GM23338 (cell line): ENCODE measurements around the gene RNF20. TPM values are rescaled to one million over a fixed set of nuclear protein-coding genes. Genes with fewer than 3 reads are reported as not detected.

Experiments used
- ATAC-seq: fragments of 200-7000 bp; cut with Tn5 transposase; 3 replicates; pipeline ENCODE4 v1.9.1; 2020
- DNase-seq: peaks from one replicate; pipeline ENCODE4 v3.0.0-alpha.2; 2015; ENCODE audit warnings: low spot score
- H2AFZ ChIP-seq: fragments of 200-600 bp; sonication (generic); 2 replicates; pipeline ENCODE4 v1.8.0; 2016; ENCODE audit warnings: antibody characterized with exemption, mild to moderate bottlenecking, moderate library complexity
- H3F3A ChIP-seq: fragments of 200-600 bp; sonication (generic); replicated peaks from 2 replicates; pipeline ENCODE4 v1.8.0; 2017; ENCODE audit warnings: antibody characterized with exemption, mixed run types, low read depth
- H3K27ac ChIP-seq: fragments of 200-600 bp; sonication (generic); 2 replicates; pipeline ENCODE4 v1.6.1; 2016; ENCODE audit warnings: low read depth
- H3K27me3 ChIP-seq: fragments of 200-600 bp; sonication (generic); 2 replicates; pipeline ENCODE4 v1.8.0; 2016; ENCODE audit warnings: mild to moderate bottlenecking, mixed run types, moderate library complexity; ENCODE audit not compliant: insufficient read depth
- H3K36me3 ChIP-seq: fragments of 200-600 bp; sonication (generic); 2 replicates; pipeline ENCODE4 v1.8.0; 2016; ENCODE audit warnings: mild to moderate bottlenecking; ENCODE audit not compliant: insufficient read depth
- H3K4me1 ChIP-seq: fragments of 200-600 bp; sonication (generic); 2 replicates; pipeline ENCODE4 v1.8.0; 2016; ENCODE audit warnings: mild to moderate bottlenecking, moderate library complexity; ENCODE audit not compliant: insufficient read depth
- H3K4me2 ChIP-seq: fragments of 200-600 bp; sonication (generic); 2 replicates; pipeline ENCODE4 v1.7.1; 2017; ENCODE audit warnings: mixed run types
- H3K4me3 ChIP-seq: fragments of 200-600 bp; sonication (generic); 2 replicates; pipeline ENCODE4 v1.6.1; 2016; ENCODE audit warnings: mixed run types
- H3K79me2 ChIP-seq: fragments of 200-600 bp; sonication (generic); replicated peaks from 2 replicates; pipeline ENCODE4 v1.8.0; 2017; ENCODE audit warnings: mild to moderate bottlenecking; ENCODE audit not compliant: insufficient read depth
- H3K9me2 ChIP-seq: fragments of 200-600 bp; sonication (generic); 2 replicates; pipeline ENCODE4 v1.8.0; 2017; ENCODE audit not compliant: insufficient read depth
- H4K20me1 ChIP-seq: fragments of 200-600 bp; sonication (generic); replicated peaks from 2 replicates; pipeline ENCODE4 v1.8.0; 2017; ENCODE audit warnings: mild to moderate bottlenecking; ENCODE audit not compliant: insufficient read depth
- H3K27ac Mint-ChIP-seq: 2 replicates; pipeline ENCODE4 v1.8.0; 2020; ENCODE audit warnings: inconsistent platforms, mild to moderate bottlenecking, moderate library complexity, mixed read lengths
- H3K27me3 Mint-ChIP-seq: 3 replicates; pipeline ENCODE4 v1.8.0; 2022; ENCODE audit warnings: low read depth, mild to moderate bottlenecking, moderate library complexity, mixed read lengths, inconsistent platforms; ENCODE audit not compliant: insufficient read depth, poor library complexity
- H3K36me3 Mint-ChIP-seq: 3 replicates; pipeline ENCODE4 v1.8.0; 2021; ENCODE audit warnings: low read depth, mild to moderate bottlenecking, inconsistent platforms, moderate library complexity, mixed read lengths
- H3K4me1 Mint-ChIP-seq: 3 replicates; pipeline ENCODE4 v1.8.0; 2020; ENCODE audit warnings: mild to moderate bottlenecking, inconsistent platforms, mixed read lengths
- H3K4me3 Mint-ChIP-seq: 3 replicates; pipeline ENCODE4 v1.8.0; 2021; ENCODE audit warnings: moderate library complexity, mild to moderate bottlenecking, inconsistent platforms, mixed read lengths
- H3K9me3 Mint-ChIP-seq: 3 replicates; pipeline ENCODE4 v1.8.0; 2020; ENCODE audit warnings: moderate library complexity, mild to moderate bottlenecking, inconsistent platforms, mixed read lengths
- EZH2 ChIP-seq: fragments of 200-600 bp; sonication (generic); IDR thresholded peaks from one replicate; pipeline ENCODE4 v1.8.0; 2017; ENCODE audit warnings: antibody characterized with exemption, mild to moderate bottlenecking, low read depth; ENCODE audit not compliant: unreplicated experiment
- JUNB ChIP-seq: IDR thresholded peaks from one replicate; pipeline ENCODE4 v1.6.1; 2016; ENCODE audit warnings: antibody characterized with exemption; ENCODE audit not compliant: unreplicated experiment
- NANOG ChIP-seq: IDR thresholded peaks from 2 replicates; pipeline ENCODE4 v1.6.1; 2016; ENCODE audit warnings: antibody characterized with exemption, borderline replicate concordance
- STAT1 ChIP-seq: IDR thresholded peaks from one replicate; pipeline ENCODE4 v1.6.1; 2016; ENCODE audit warnings: antibody characterized with exemption; ENCODE audit not compliant: unreplicated experiment
- ZNF331 ChIP-seq: fragments of 250-450 bp; sonication (Bioruptor Pico); IDR thresholded peaks from 2 replicates; pipeline ENCODE4 v1.5.0; 2020; ENCODE audit warnings: low read depth, mild to moderate bottlenecking, moderate library complexity
- polyA plus RNA-seq: library from polyadenylated mRNA; unstranded; fragments of >200 nt; fragmentation: Nextera tagmentation; extraction: Ambion mirVana; gene quantifications from 2 replicates; pipeline ENCODE4 v1.2.1, GENCODE V29; 2016
- total RNA-seq: library from RNA; depleted of rRNA; stranded (reverse); fragments of >200 nt; shearing (Covaris generic); gene quantifications from 2 replicates; pipeline ENCODE4 v1.2.3, GENCODE V29; 2014
- TF ChIP-seq, protein P1 (sequence below), 2 experiments: fragments of 200-600 bp in 1 of 2; sonication (generic) in 1 of 2; conservative IDR thresholded peaks; 2 replicates each; pipeline versions ENCODE4 v1.5.1 to v1.6.1; 2016 to 2017; ENCODE audit warnings: antibody characterized with exemption in 2 of 2, low read depth in 2 of 2, mild to moderate bottlenecking in 2 of 2, moderate library complexity in 1 of 2
- TF ChIP-seq, protein P2 (sequence below): fragments of 250-450 bp; sonication (Bioruptor Pico); IDR thresholded peaks from 2 replicates; pipeline ENCODE4 v1.5.0; 2020; ENCODE audit warnings: mild to moderate bottlenecking, moderate library complexity
- TF ChIP-seq, protein P3 (sequence below): IDR thresholded peaks from 2 replicates; pipeline ENCODE4 v1.6.1; 2016; ENCODE audit warnings: antibody characterized with exemption
- TF ChIP-seq, protein P4 (sequence below): IDR thresholded peaks from one replicate; pipeline ENCODE4 v1.6.1; 2018; ENCODE audit warnings: antibody characterized with exemption; ENCODE audit not compliant: unreplicated experiment

The RNF20 gene
- total and polyA plus RNA-seq, 2 experiments from 2014 or later = 33.6 to 36.2 TPM

DNA sequence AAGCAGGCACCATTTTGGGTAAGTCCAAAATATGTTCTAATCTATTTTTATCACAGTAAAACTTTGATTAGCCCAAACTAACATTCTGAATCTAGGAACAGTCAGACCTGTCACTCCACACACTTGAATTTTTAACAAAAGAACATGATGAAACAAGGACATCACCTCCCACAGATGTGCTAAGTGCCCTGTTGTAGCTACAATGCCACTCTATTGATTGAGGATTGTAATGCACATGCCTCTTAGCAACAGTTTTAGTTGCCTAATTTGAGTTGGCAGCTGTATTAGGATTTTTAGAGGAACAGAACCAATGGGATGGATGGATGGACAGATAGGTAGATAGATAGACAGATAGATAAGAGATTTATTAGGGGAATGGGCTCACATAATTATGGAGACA lies 20.3 kb upstream of the RNF20 start:
- Histone ChIP-seq H2AFZ (no peak overlapping the region), H3K36me3 (no peaks in the 10 kb centered on the region), H3K4me3 (no peak overlapping the region), H3K4me1 (peaks cover 41% of the 10 kb centered on the region), H3K27me3 (no peaks in the 10 kb centered on the region), H3K9me2 (no peaks in the 10 kb centered on the region), H3K79me2 (no peaks in the 10 kb centered on the region), H3K4me2 (peak overlapping the region; percentile 56), H4K20me1 (no peaks in the 10 kb centered on the region), H3F3A (no peaks in the 10 kb centered on the region), H3K27ac (peak overlapping the region; percentile 35)
- Mint-ChIP-seq H3K9me3 (peaks cover 3% of the 10 kb centered on the region; the same call in 1 of the 3 replicates), H3K4me3 (peak overlapping the region; percentile 36), H3K27me3 (peaks cover 2% of the 10 kb centered on the region), H3K27ac (peak overlapping the region; percentile 86), H3K36me3 (no peaks in the 10 kb centered on the region), H3K4me1 (peaks cover 40% of the 10 kb centered on the region)
- TF ChIP-seq, protein P1, sequence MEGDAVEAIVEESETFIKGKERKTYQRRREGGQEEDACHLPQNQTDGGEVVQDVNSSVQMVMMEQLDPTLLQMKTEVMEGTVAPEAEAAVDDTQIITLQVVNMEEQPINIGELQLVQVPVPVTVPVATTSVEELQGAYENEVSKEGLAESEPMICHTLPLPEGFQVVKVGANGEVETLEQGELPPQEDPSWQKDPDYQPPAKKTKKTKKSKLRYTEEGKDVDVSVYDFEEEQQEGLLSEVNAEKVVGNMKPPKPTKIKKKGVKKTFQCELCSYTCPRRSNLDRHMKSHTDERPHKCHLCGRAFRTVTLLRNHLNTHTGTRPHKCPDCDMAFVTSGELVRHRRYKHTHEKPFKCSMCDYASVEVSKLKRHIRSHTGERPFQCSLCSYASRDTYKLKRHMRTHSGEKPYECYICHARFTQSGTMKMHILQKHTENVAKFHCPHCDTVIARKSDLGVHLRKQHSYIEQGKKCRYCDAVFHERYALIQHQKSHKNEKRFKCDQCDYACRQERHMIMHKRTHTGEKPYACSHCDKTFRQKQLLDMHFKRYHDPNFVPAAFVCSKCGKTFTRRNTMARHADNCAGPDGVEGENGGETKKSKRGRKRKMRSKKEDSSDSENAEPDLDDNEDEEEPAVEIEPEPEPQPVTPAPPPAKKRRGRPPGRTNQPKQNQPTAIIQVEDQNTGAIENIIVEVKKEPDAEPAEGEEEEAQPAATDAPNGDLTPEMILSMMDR (conservative IDR thresholded peaks at IDR 0.05; ENCODE audit: low read depth in 2 of 2) = no peak
- peak; percentile 93 for TF ChIP-seq NANOG
- DNase-seq (peak; percentile 40), ATAC-seq (peak; percentile 74)

DNA sequence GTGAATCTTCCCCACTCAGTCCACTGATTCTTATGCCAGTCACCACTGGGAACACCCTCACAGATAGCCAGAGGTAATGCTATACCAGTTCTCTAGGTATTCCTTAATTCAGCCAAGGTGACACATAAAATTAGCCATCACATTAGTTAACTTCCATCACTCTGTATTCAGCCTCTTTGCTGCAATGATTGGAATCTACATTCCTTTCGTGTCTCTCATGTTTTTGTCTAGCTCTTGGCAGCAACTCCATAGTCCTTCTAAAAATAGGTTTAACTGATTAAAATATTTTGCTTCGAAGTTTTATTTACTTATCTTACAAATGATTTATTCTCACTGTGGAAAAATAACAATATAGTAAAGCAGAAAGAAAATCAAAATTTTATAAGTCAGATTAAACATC lies 19.6 kb upstream of the RNF20 start:
- Histone ChIP-seq H3K79me2 (no peaks in the 10 kb centered on the region), H3K27me3 (no peaks in the 10 kb centered on the region), H3K27ac (peak overlapping the region; percentile 35; the same call in 1 of the 2 replicates), H3K9me2 (no peaks in the 10 kb centered on the region), H2AFZ (no peak overlapping the region), H3F3A (no peaks in the 10 kb centered on the region), H3K4me2 (peak overlapping the region; percentile 56), H3K36me3 (no peaks in the 10 kb centered on the region), H3K4me3 (no peak overlapping the region), H4K20me1 (no peaks in the 10 kb centered on the region), H3K4me1 (peaks cover 41% of the 10 kb centered on the region)
- no peak overlapping the region for H3K4me3 Mint-ChIP-seq
- no peak overlapping the region; the same call in 1 of the 2 replicates for H3K27ac Mint-ChIP-seq
- H3K36me3 Mint-ChIP-seq = no peaks in the 10 kb centered on the region
- H3K4me1 Mint-ChIP-seq = peaks cover 40% of the 10 kb centered on the region
- H3K9me3 Mint-ChIP-seq = peaks cover 4% of the 10 kb centered on the region; the same call in 1 of the 3 replicates
- DNase-seq = no peak
- peak; percentile 19; the same call in 2 of the 3 replicates for ATAC-seq
- peaks cover 2% of the 10 kb centered on the region for H3K27me3 Mint-ChIP-seq
- TF ChIP-seq STAT1 (no peak), NANOG (no peak), EZH2 (no peak), ZNF331 (no peak), JUNB (no peak)
- TF ChIP-seq, protein P2, sequence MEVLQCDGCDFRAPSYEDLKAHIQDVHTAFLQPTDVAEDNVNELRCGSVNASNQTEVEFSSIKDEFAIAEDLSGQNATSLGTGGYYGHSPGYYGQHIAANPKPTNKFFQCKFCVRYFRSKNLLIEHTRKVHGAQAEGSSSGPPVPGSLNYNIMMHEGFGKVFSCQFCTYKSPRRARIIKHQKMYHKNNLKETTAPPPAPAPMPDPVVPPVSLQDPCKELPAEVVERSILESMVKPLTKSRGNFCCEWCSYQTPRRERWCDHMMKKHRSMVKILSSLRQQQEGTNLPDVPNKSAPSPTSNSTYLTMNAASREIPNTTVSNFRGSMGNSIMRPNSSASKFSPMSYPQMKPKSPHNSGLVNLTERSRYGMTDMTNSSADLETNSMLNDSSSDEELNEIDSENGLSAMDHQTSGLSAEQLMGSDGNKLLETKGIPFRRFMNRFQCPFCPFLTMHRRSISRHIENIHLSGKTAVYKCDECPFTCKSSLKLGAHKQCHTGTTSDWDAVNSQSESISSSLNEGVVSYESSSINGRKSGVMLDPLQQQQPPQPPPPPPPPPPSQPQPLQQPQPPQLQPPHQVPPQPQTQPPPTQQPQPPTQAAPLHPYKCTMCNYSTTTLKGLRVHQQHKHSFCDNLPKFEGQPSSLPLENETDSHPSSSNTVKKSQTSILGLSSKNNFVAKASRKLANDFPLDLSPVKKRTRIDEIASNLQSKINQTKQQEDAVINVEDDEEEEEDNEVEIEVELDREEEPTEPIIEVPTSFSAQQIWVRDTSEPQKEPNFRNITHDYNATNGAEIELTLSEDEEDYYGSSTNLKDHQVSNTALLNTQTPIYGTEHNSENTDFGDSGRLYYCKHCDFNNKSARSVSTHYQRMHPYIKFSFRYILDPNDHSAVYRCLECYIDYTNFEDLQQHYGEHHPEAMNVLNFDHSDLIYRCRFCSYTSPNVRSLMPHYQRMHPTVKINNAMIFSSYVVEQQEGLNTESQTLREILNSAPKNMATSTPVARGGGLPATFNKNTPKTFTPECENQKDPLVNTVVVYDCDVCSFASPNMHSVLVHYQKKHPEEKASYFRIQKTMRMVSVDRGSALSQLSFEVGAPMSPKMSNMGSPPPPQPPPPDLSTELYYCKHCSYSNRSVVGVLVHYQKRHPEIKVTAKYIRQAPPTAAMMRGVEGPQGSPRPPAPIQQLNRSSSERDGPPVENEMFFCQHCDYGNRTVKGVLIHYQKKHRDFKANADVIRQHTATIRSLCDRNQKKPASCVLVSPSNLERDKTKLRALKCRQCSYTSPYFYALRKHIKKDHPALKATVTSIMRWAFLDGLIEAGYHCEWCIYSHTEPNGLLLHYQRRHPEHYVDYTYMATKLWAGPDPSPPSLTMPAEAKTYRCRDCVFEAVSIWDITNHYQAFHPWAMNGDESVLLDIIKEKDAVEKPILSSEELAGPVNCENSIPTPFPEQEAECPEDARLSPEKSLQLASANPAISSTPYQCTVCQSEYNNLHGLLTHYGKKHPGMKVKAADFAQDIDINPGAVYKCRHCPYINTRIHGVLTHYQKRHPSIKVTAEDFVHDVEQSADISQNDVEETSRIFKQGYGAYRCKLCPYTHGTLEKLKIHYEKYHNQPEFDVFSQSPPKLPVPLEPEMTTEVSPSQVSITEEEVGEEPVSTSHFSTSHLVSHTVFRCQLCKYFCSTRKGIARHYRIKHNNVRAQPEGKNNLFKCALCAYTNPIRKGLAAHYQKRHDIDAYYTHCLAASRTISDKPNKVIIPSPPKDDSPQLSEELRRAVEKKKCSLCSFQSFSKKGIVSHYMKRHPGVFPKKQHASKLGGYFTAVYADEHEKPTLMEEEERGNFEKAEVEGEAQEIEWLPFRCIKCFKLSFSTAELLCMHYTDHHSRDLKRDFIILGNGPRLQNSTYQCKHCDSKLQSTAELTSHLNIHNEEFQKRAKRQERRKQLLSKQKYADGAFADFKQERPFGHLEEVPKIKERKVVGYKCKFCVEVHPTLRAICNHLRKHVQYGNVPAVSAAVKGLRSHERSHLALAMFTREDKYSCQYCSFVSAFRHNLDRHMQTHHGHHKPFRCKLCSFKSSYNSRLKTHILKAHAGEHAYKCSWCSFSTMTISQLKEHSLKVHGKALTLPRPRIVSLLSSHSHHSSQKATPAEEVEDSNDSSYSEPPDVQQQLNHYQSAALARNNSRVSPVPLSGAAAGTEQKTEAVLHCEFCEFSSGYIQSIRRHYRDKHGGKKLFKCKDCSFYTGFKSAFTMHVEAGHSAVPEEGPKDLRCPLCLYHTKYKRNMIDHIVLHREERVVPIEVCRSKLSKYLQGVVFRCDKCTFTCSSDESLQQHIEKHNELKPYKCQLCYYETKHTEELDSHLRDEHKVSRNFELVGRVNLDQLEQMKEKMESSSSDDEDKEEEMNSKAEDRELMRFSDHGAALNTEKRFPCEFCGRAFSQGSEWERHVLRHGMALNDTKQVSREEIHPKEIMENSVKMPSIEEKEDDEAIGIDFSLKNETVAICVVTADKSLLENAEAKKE (CRISPR knock-in tag) = no peak
- TF ChIP-seq, protein P3, sequence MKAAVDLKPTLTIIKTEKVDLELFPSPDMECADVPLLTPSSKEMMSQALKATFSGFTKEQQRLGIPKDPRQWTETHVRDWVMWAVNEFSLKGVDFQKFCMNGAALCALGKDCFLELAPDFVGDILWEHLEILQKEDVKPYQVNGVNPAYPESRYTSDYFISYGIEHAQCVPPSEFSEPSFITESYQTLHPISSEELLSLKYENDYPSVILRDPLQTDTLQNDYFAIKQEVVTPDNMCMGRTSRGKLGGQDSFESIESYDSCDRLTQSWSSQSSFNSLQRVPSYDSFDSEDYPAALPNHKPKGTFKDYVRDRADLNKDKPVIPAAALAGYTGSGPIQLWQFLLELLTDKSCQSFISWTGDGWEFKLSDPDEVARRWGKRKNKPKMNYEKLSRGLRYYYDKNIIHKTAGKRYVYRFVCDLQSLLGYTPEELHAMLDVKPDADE = no peak
- TF ChIP-seq, protein P4, sequence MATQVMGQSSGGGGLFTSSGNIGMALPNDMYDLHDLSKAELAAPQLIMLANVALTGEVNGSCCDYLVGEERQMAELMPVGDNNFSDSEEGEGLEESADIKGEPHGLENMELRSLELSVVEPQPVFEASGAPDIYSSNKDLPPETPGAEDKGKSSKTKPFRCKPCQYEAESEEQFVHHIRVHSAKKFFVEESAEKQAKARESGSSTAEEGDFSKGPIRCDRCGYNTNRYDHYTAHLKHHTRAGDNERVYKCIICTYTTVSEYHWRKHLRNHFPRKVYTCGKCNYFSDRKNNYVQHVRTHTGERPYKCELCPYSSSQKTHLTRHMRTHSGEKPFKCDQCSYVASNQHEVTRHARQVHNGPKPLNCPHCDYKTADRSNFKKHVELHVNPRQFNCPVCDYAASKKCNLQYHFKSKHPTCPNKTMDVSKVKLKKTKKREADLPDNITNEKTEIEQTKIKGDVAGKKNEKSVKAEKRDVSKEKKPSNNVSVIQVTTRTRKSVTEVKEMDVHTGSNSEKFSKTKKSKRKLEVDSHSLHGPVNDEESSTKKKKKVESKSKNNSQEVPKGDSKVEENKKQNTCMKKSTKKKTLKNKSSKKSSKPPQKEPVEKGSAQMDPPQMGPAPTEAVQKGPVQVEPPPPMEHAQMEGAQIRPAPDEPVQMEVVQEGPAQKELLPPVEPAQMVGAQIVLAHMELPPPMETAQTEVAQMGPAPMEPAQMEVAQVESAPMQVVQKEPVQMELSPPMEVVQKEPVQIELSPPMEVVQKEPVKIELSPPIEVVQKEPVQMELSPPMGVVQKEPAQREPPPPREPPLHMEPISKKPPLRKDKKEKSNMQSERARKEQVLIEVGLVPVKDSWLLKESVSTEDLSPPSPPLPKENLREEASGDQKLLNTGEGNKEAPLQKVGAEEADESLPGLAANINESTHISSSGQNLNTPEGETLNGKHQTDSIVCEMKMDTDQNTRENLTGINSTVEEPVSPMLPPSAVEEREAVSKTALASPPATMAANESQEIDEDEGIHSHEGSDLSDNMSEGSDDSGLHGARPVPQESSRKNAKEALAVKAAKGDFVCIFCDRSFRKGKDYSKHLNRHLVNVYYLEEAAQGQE = no peak
